ENCODE measurements around the gene PSORS1C2.
"Not testable (repeated sequence)": the region's sequence is repeated elsewhere in the genome, so short reads cannot be mapped to it uniquely, and the experiment has no call there.

Gene PSORS1C2

DNA sequence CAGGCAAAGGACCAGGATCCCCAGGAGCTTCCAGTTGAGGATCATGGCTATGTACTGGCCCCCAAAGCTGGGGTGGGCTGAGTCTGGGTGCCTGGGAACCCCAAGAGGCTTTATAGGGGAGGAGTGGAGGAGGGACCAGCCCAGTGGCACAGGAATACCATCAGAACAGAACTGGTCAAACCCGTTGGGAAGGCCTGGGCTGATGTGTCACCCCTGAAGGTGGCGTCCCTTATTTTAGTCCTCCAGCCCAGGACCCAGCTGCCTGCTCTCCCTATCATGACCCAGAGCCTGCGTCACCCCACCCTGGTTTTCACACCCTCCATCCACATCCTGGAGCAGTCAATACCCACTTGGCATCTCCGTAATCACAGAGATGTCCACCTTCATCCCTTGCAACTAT lies at the start of gene PSORS1C2:
PSORS1C2 (minus strand) TSS at position 85 of the 400 bp plus-strand sequence; CDS start at position 45, 40 bp downstream.
- no peak for DNase-seq (ENCODE audit: low spot score)

DNA sequence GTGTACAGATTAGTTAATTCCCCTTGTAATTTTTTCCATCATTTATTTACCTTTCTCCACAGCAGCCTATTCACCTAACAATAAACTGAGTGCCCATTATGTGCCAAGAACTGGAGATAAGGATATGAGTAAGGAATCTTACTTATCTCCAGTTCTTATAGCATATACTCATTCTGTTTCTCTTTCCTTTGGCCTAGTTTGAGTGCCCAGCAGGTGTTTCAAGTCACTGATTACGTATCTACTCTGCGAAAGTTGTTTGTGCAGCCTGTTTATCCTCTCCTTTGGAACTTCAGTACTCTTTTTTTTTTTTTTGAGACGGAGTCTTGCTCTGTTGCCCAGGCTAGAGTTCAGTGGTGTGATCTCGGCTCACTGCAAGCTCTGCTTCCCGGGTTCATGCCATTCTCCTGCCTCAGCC lies 48.9 kb upstream of the PSORS1C2 start:
- no peak for DNase-seq (ENCODE audit: low spot score)

DNA sequence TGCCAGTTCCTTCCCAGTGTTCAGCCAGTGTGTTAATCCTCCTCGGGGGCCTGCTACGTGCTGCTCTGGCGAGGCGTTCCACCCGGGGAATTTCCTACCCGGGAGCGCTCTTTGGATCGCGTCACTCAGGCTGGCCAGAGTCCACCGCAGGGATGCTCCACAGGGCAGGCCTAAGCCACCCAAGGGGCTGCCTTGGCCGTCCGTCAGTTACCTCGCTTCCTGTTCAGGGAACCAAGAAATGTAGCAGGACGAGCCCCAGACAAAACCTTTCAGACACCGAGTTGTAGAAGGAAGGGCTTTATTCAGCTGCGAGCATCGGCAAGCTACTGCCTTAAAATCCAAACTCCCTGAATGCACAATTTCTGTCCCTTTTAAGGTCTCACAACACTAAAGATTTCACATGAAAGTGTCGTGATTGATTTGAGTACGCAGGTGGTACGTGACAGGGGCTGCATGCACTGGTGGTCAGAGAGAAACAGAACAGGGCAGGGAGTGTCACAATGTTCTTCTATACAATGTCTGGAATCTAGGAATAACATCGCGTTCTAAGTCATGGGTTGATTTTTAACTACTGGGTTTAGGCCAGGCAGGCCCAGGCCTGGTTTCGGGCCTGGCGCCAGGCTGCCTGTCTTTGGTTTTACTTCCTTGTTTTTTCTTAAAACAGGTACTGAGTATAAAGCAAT lies 47.3 kb upstream of the PSORS1C2 start:
- DNase-seq (ENCODE audit: low spot score) = no peak

DNA sequence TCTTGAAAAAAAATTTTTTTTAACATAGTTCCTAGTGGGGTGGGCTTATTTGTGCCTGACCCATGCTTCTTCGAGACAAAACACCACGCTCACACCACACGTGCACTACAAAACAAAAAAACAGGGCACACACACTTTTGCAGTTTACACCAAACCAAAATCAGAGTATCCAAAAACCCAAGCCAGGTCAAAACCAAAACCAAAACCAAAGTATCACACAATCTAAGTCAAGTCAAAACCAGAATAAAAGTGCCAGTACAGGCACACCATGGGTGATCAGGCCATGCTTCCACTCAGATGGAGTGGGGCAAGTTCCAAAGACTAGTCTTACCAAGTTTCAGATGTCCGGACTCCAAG lies 46.8 kb upstream of the PSORS1C2 start:
- not testable (repeated sequence) for DNase-seq (ENCODE audit: low spot score)

DNA sequence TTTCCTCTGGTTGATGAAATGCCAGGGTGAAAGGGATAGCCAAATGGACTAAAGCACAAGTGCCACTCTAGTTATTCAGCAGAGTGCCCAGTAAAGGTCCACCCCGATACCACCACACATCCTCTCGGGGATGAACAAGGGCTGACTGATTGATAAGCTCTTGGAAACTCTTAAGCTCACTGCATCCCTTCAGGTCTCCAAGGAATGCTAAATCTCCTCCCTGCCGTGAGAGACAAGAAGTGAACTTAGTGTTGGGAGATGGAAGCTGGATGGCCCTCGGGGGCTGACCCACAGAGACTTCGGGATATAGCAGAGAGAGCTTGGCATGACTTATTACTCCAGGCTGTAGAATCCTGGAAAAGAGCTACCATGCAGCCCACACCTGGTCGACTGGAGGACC lies 45.0 kb upstream of the PSORS1C2 start:
- DNase-seq (ENCODE audit: low spot score) = not testable (repeated sequence)

DNA sequence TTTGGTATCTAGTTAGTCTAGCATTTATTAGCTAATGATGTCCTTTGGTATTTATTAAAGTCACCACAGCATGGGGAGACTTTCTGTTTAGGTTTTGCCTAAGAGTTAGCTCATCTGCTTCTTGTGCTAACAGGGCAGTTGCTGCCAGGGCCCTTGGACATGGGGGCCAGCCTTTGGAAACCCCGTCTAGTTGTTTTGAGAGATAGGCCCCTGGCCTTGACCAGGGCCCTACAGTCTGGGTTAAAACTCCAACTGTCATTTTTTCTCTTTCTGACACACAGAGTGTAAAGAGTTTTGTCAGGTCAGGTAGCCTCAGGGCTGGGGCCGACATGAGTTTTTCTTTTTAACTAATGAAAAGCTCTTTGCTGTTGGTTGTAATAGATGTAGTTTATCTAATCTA lies 44.4 kb upstream of the PSORS1C2 start:
- DNase-seq (ENCODE audit: low spot score) = not testable (repeated sequence)

DNA sequence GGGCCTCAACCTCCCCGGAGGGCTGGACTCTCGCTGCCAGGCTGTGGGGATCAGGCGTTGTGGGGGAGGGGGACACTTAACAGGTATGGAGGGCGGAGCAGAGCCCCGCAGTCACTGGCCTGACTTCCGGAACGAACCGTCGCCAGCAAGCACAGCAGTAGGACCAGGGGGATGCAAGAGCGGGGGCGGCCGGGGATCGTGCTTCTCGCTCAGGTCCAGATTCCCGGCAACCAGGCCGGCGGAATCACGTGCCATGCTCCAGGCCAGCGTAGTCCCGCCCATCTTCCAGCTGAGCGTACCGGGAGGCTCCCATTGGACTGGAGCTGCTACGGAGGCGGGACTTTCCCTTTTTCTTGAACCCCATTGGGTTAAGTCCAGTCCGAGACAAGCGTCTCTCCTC lies 41.6 kb upstream of the PSORS1C2 start:
- DNase-seq (ENCODE audit: low spot score) = peak; percentile 62

DNA sequence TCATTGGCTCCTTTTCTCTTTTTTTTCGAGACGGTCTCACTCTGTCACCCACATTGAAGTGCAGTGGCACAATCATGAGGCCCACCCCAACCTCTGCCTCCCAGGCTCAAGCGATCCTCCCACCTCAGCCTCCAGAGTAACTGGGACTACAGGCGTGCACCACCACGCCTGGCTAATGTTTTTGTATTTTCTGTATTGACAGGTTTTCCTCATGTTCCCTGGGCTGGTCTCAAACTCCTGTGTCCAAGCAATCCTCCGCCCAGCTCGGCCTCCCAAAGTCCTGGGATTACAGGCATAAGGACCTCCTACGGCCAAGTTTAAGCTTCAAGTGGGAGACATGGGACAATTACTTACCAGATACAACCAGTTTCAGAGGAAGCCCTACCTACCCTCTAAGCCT lies 41.0 kb upstream of the PSORS1C2 start:
- no peak for DNase-seq (ENCODE audit: low spot score)

DNA sequence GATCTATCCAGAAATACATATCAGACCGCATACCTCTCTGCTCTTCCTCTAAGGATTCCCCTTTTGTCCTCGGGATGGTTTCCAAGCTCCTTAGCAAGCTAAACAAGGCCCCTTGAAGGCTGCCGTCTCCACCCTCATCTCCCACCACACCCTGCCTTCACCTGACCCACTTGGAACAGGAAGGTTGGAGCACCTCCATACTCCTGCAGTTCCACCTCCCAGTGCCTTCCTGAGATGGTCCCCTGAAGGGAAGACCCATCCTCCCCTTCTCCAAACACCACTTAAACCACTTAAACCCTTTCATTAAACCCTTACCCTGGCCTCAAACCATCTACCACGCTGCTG lies 40.1 kb upstream of the PSORS1C2 start:
- DNase-seq (ENCODE audit: low spot score) = no peak

DNA sequence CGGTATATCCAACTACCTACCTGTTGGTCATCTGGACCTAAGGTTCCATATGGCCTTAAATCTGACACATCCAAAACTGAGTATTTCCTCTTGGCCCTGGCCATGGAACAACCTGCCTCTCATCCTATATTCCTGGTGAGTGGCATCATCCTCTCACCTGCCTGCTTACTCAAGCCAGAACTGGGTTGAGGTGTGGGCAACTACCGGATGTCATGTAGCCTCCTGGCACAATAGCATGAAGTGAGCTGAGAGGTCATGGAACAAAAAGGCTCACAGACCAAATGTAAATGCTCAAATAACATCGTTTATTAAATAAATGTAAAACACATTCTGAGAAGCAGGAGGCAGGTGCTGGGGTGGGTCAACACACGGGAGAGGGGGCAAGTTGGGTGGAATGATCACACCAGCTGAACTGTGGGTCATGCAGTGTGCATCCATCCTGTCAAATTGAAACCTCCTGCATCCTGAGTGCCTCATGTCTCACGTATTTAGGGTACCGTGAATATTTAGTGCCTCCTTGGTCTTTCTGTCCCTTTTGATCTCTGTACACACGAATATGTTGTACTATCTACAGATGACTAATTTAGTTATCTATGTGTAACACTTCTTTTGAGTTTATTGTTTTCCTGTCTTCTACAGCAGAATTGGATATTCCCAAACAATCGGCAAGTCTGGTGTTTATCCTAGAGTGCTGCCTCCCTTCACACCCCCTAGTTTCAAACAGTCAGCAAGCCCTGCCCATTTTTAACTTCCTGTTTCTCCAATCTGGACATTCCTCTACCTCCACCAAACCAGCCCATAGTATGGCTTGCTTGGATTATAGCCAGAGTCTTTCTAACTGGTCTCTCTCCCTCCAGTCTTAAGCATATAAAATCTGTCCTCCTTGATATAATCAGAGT lies 39.5 kb upstream of the PSORS1C2 start:
- DNase-seq (ENCODE audit: low spot score) = no peak

DNA sequence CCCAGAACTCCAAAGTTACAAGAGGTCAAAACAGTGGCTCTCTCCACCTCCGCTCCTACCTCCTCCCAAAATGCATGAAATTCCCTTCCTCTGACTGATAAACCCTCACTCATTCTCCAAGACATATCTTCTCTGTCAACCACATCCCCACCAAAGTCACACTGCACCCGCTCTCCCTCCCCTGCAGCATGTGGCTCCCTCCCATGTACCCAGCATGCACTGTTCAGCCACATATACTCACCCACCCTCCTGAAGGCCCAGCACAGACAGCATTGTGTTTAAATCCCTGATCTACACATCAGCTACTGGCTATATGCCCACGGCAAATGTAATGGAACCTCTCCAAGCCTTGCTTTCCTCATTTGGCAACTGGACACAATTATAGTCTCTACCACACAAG lies 37.1 kb upstream of the PSORS1C2 start:
- DNase-seq (ENCODE audit: low spot score) = no peak

DNA sequence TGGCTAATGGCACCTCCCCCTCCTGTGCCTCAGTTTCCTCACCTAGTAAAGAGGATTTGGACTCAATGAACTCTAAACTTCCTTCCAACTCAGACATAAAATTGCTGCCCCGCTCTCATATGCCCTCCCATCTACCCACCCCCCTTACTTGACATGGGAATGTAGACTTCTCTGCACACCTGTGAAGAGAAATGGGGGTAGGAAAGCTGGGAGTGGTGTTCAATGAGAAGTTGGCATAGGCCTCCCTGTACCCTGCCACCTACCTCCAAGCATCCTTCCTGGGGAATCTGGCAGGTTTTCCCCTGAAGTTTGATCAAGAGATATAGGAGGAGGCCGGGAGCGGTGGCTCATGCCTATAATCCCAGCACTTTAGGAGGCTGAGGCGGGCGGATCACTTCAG lies 35.5 kb upstream of the PSORS1C2 start:
- no peak for DNase-seq (ENCODE audit: low spot score)

DNA sequence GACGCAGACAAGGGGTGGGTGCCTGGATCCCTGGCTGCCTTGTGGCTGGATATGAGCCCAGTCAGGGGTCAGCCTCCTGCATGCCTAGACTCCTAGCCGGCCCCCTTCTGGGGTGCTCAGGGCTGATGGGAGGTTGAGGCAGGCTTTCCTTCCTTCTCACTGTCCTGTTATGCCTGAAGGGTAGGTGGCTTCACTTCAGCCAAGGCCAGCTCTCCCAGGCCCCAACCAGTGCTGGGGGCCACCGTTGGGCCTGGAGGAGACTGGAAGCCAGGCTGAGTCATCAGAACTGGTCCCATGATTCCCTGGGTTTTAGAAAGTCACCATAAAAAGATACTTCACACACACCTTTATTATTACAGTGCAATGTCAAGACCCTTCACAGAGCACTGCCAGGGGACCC lies 34.5 kb upstream of the PSORS1C2 start:
- no peak for DNase-seq (ENCODE audit: low spot score)

DNA sequence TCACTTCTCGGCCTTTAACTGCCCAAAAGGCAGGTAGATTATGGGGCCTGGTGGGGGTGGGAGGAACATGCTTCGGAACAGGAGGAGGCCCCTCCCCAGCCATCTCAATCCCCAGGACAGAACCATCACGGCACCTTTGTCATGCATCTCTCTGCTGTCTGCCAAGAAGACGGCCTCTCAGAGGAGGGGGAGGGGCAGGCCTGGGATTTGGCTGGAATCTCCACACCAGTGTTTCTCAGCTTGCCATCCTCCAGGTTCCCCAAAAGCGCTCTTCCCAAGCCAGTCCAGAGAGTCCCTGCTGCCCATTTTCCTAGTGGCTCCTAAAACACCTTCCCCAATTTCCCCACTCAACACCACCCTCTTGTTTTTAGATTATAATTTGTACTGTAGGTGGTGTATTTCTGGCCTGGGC lies 34.1 kb upstream of the PSORS1C2 start:
- DNase-seq (ENCODE audit: low spot score) = no peak

DNA sequence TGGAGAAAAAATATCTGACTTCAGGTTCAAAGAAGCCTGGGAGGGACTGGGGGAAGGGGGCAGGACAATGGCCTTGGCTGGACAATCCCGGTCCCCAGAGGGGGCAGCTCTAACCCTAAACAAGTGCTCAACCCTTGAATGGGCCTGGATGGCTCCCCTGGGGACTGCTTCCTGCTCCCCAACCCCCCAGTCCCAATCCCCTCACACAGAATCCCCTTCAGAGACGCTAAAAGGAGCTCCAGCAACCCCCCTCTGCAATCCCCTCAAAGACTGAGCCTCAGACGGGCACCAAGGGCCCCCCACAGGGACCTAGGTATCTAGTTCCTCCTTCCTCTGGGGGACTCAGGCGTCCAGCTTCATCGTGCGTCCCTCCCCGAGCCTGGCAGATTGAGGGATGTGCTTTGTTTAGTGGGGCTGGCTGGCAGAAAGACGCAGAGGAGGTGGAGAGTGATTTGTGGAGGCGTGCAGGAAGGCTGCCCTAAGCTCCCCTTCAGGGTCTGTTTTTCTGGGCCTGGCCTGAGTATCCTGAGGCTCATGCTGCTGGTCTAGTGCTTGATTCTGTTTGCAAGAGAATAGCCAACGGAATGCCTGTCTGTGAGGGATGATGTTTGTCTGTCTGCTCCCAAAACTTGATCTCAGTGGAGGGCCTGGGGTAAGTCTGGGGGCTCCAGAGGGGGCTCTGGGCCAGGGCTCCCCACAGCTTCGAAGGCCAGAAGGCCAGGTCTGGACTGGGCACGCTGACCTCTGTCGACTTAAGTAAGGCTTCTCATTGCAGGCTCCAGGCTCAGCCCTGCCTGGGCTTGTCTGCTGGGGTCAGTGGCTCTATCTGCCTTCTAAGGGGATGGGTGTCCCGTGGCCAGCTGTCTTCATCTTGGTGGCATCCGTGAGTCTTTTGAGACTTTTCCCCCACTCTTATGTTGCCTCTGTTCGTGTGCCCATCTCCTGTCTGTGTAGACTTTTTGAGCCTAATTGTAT lies 33.4 kb upstream of the PSORS1C2 start:
- DNase-seq (ENCODE audit: low spot score) = no peak

DNA sequence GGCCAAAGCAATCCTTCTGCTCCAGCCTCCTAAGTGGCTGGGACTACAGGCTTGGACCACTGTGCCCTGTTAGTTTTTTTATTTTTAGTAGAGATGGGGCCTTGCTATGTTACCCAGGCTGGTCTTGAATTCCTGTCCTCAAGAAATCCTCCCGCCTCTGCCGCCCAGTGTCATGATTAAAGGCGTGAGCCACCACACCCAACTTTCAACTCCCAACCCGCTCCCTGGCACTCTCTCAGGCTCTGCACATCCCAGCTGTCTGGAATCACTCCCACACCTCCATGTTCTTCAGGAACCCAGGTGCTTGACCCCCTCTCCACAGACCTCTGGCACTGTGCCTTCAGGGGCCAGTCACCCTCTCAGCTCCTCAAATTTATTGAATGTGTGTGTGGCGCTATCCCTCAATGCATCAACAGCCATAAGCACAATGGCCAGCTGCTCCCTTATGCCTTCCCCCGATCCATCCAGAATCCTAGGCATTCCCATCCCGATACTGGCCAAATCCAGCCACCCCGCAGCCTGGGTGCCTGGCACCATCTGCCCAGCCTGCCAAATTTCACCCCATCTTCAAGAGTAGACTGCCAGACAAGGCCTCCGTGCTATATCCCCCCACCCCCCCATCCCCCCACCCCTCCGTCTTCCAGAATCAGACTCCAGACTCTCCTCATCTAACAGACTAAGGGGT lies 32.3 kb upstream of the PSORS1C2 start:
- no peak for DNase-seq (ENCODE audit: low spot score)

DNA sequence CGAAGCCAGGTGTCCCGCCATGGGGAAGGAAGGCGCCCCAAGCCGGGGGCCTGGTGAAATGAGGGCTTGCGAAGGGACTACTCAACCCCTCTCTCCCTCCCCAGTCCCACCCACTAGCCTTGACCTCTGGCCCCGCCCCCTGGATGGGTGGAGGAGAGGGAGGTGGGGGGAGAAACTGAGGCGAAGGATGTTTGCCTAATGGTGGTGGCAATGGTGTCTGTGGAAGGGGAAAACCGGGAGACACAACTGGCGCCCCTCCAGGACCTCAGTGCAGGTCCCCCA lies 31.7 kb upstream of the PSORS1C2 start, which contains the start of gene POU5F1:
POU5F1 (minus strand) TSS at position 83 of the 282 bp plus-strand sequence; CDS start at position 21, 62 bp downstream.
- no peak for DNase-seq (ENCODE audit: low spot score)

DNA sequence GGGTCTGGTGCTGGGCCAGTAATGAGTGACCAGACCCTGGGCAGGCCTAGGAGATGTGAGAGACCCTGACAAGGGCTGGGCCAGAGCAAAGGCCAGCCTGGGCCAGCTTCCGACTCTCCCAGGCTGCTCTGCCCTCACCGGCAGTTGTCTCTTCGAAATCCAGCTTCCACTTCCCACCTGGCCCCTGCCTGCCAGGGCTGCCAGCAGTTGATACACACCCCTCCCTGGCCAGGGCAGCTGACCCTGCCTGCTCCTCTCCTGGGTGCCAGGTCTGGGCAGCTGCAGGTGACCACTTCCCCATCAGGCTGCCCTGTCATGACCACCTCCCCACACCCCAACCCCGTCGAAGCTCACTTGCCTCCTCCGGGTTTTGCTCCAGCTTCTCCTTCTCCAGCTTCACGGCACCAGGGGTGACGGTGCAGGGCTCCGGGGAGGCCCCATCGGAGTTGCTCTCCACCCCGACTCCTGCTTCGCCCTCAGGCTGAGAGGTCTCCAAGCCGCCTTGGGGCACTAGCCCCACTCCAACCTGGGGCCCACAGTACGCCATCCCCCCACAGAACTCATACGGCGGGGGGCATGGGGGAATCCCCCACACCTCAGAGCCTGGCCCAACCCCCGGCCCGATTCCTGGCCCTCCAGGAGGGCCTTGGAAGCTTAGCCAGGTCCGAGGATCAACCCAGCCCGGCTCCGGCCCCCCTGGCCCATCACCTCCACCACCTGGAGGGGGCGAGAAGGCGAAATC lies 31.2 kb upstream of the PSORS1C2 start:
- not testable (repeated sequence) for DNase-seq (ENCODE audit: low spot score)

DNA sequence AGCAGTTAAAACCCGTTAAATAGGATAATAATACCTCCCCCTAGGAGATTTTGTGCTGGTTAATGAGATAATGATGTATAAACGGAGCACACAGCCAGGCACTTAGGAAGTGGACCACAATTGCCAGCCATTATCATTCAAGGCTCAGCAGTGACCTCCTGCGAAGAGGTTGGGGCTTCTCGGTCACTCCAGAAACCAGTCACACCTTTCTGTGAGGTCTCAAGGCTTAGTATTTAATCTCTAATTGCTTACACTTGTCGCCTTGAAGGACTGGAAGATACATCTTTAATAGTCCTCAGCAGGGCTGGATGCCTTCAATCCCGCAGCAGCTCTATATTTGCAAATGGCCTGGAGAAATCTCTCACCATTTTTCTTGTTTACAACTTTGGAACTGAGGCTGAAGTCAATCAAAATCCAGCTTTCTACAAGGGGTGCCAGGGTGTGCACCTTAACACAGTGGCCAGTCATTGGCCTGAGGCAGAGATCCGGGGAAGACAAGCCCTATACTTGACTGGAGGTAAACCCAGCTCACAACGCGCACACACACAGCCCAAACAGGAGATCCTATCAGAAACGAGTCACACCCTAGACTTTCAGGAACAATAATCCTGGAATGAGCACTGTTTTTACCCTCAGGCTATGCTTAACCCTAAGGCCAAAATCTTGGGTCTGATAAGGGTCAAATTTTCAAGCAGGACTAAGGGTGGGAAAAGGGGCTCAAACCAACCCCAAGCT lies 30.4 kb upstream of the PSORS1C2 start:
- no peak for DNase-seq (ENCODE audit: low spot score)

DNA sequence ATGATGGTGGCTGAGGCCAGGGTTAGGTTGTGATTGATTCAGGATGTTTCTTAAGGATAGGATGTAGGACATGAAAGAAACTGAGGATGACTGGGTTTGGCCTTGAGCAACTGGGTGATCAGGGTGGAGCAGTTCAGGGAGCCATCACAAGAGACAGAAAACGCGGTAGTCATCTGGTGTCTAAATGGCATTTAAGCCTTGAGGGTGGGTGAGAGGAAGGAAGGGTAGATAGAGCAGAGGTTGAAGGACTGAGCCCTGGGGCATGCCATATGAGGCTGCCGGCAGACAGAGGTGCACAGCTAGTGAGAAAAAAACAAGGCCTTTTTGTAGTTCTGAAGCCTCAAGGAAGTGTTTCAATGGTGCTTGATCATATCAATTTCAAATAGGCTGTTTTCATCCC lies 29.7 kb upstream of the PSORS1C2 start:
- no peak for DNase-seq (ENCODE audit: low spot score)
